ENCODE data around the gene ATP8B1.

- no peak for TF ChIP-seq CTCF (IDR thresholded peaks at IDR 0.05; ENCODE audit: insufficient read depth, low read length, poor library complexity, severe bottlenecking)
- no peak for TF ChIP-seq EZH2phosphoT487 (conservative IDR thresholded peaks at IDR 0.05; ENCODE audit: low read length)
Observed at GRCh38 chr18:57790316-57790715, 12.8 kb downstream of the ATP8B1 start.

Measured in SU-DHL-6 (cell line).